H9 (cell line): ENCODE results near the gene HTR3D. TPM values are rescaled to one million over a fixed set of nuclear protein-coding genes. Genes with fewer than 3 reads are reported as not detected.

ENCODE experiments used
- DNase-seq: peaks from one replicate; pipeline ENCODE4 v3.0.0-alpha.2; 2017
- H2AFZ ChIP-seq: one replicate; pipeline ENCODE4 v1.6.1; 2013; ENCODE audit warnings: mild to moderate bottlenecking, low read length, control low read depth, moderate library complexity
- H2AK5ac ChIP-seq: 2 replicates; pipeline ENCODE4 v1.6.1; 2013; ENCODE audit warnings: low read length, control low read depth, mixed read lengths; ENCODE audit not compliant: insufficient read length
- H2BK120ac ChIP-seq: one replicate; pipeline ENCODE4 v1.6.1; 2013; ENCODE audit warnings: low read depth, mild to moderate bottlenecking, low read length, control low read depth, inconsistent platforms; ENCODE audit not compliant: poor library complexity, severe bottlenecking
- H2BK12ac ChIP-seq: 2 replicates; pipeline ENCODE4 v1.6.1; 2013; ENCODE audit warnings: low read length, control low read depth, mixed read lengths, low read depth; ENCODE audit not compliant: insufficient read length
- H2BK15ac ChIP-seq: 2 replicates; pipeline ENCODE4 v1.6.1; 2013; ENCODE audit warnings: low read depth, low read length, control low read depth
- H2BK20ac ChIP-seq: one replicate; pipeline ENCODE4 v1.6.1; 2013; ENCODE audit warnings: low read depth, mild to moderate bottlenecking, low read length, control low read depth, inconsistent platforms; ENCODE audit not compliant: poor library complexity, severe bottlenecking
- H2BK5ac ChIP-seq: 2 replicates; pipeline ENCODE4 v1.6.1; 2013; ENCODE audit warnings: low read length, control low read depth, mixed read lengths; ENCODE audit not compliant: insufficient read length
- H3K14ac ChIP-seq: 2 replicates; pipeline ENCODE4 v1.6.1; 2013; ENCODE audit warnings: low read length, control low read depth; ENCODE audit not compliant: insufficient read depth
- H3K18ac ChIP-seq: 2 replicates; pipeline ENCODE4 v1.6.1; 2013; ENCODE audit warnings: low read depth, mild to moderate bottlenecking, mixed read lengths, low read length, control low read depth; ENCODE audit not compliant: insufficient read length
- H3K23ac ChIP-seq: 2 replicates; pipeline ENCODE4 v1.6.1; 2013; ENCODE audit warnings: low read length, control low read depth, mixed read lengths, low read depth; ENCODE audit not compliant: insufficient read length
- H3K23me2 ChIP-seq: 2 replicates; pipeline ENCODE4 v1.6.1; 2013; ENCODE audit warnings: low read depth, mild to moderate bottlenecking, mixed read lengths, low read length, control low read depth; ENCODE audit not compliant: insufficient read length, poor library complexity, severe bottlenecking
- H3K27ac ChIP-seq: 2 replicates; pipeline ENCODE4 v1.5.1; 2013; ENCODE audit warnings: low read length, control low read depth, mixed read lengths, low read depth; ENCODE audit not compliant: insufficient read length
- H3K27me3 ChIP-seq: 2 replicates; pipeline ENCODE4 v1.6.1; 2013; ENCODE audit warnings: low read length, control low read depth, inconsistent platforms; ENCODE audit not compliant: insufficient read depth
- H3K4ac ChIP-seq: 2 replicates; pipeline ENCODE4 v1.6.1; 2013; ENCODE audit warnings: low read depth, mild to moderate bottlenecking, control low read depth, inconsistent platforms, low read length, moderate library complexity
- H3K4me1 ChIP-seq: 2 replicates; pipeline ENCODE4 v1.6.1; 2013; ENCODE audit warnings: low read length, control low read depth, inconsistent platforms; ENCODE audit not compliant: insufficient read depth
- H3K4me2 ChIP-seq: 2 replicates; pipeline ENCODE4 v1.6.1; 2013; ENCODE audit warnings: low read length, control low read depth, mixed read lengths; ENCODE audit not compliant: insufficient read length, insufficient read depth
- H3K56ac ChIP-seq: 2 replicates; pipeline ENCODE4 v1.6.1; 2013; ENCODE audit warnings: low read depth, mild to moderate bottlenecking, mixed read lengths, low read length, control low read depth; ENCODE audit not compliant: insufficient read length
- H3K79me1 ChIP-seq: 2 replicates; pipeline ENCODE4 v1.6.1; 2013; ENCODE audit warnings: low read depth, mild to moderate bottlenecking, moderate library complexity, low read length, control low read depth, inconsistent platforms; ENCODE audit not compliant: insufficient read depth, poor library complexity, severe bottlenecking
- H3K79me2 ChIP-seq: 2 replicates; pipeline ENCODE4 v1.6.1; 2013; ENCODE audit warnings: low read length, control low read depth, inconsistent platforms; ENCODE audit not compliant: insufficient read depth
- H3K9ac ChIP-seq: 2 replicates; pipeline ENCODE4 v1.6.1; 2013; ENCODE audit warnings: low read length, control low read depth, mixed read lengths; ENCODE audit not compliant: insufficient read length; ENCODE audit errors: extremely low read depth
- H3K9me3 ChIP-seq: one replicate; pipeline ENCODE4 v1.6.1; 2013; ENCODE audit warnings: low read depth, low read length, inconsistent platforms; ENCODE audit not compliant: control insufficient read depth
- H3T11ph ChIP-seq: one replicate; pipeline ENCODE4 v1.6.1; 2013; ENCODE audit warnings: mild to moderate bottlenecking, low read length, control low read depth, inconsistent platforms
- H4K20me1 ChIP-seq: one replicate; pipeline ENCODE4 v1.6.1; 2013; ENCODE audit not compliant: control insufficient read depth, insufficient read length, insufficient read depth
- H4K5ac ChIP-seq: 2 replicates; pipeline ENCODE4 v1.6.1; 2013; ENCODE audit warnings: low read depth, mild to moderate bottlenecking, mixed read lengths, low read length, control low read depth; ENCODE audit not compliant: insufficient read length
- H4K8ac ChIP-seq: replicated peaks from 2 replicates; pipeline ENCODE4 v1.6.1; 2013; ENCODE audit warnings: low read length, control low read depth, mixed read lengths, low read depth; ENCODE audit not compliant: insufficient read length
- H4K91ac ChIP-seq: 2 replicates; pipeline ENCODE4 v1.6.1; 2013; ENCODE audit warnings: low read depth, mild to moderate bottlenecking, moderate library complexity, mixed read lengths, low read length, control low read depth; ENCODE audit not compliant: insufficient read length
- H3K27ac Mint-ChIP-seq, 3 experiments: 2 replicates in 2 of 3; 3 replicates in 1 of 3; pipeline ENCODE4 v1.8.0; 2020 to 2021; ENCODE audit warnings: mixed read lengths in 3 of 3, mild to moderate bottlenecking in 1 of 3, moderate library complexity in 1 of 3
- H3K27me3 Mint-ChIP-seq: 2 replicates; pipeline ENCODE4 v1.8.0; 2021; ENCODE audit warnings: low read depth, mild to moderate bottlenecking, moderate library complexity, mixed read lengths
- H3K36me3 Mint-ChIP-seq, 3 experiments: 2 replicates in 2 of 3; 3 replicates in 1 of 3; pipeline ENCODE4 v1.8.0; 2020 to 2021; ENCODE audit warnings: low read depth in 3 of 3, mixed read lengths in 3 of 3; ENCODE audit not compliant: insufficient read depth in 1 of 3
- H3K4me1 Mint-ChIP-seq, 2 experiments: 2 replicates each; pipeline ENCODE4 v1.8.0; 2020; ENCODE audit warnings: mixed read lengths in 2 of 2
- H3K4me3 Mint-ChIP-seq, 2 experiments: 2 replicates in 1 of 2; 3 replicates in 1 of 2; pipeline ENCODE4 v1.8.0; 2020 to 2021; ENCODE audit warnings: mild to moderate bottlenecking in 2 of 2, mixed read lengths in 2 of 2, moderate library complexity in 1 of 2
- H3K9me3 Mint-ChIP-seq, 2 experiments: 2 replicates in 1 of 2; 3 replicates in 1 of 2; pipeline ENCODE4 v1.8.0; 2020; ENCODE audit warnings: mild to moderate bottlenecking in 2 of 2, mixed read lengths in 2 of 2, moderate library complexity in 1 of 2
- CTCF ChIP-seq: fragments of 200-600 bp; sonication (generic); conservative IDR thresholded peaks from 3 replicates; pipeline ENCODE4 v1.8.0; 2021; ENCODE audit warnings: antibody characterized with exemption, mild to moderate bottlenecking
- WGBS: extraction: QIAGEN DNeasy Blood & Tissue Kit; methylation state at CpG from one replicate; pipeline ENCODE4 v1.1.7; 2013; ENCODE audit warnings: missing lambda C conversion rate, low lambda C conversion rate, mixed read lengths; ENCODE audit not compliant: insufficient read length; ENCODE audit errors: extremely low coverage; 5-methylcytosine and 5-hydroxymethylcytosine counted together
- total RNA-seq: library from RNA; stranded (reverse); gene quantifications from 2 replicates; pipeline ENCODE4 v1.2.1, GENCODE V29; 2021

The HTR3D gene
- total RNA-seq, 1 experiment from 2014 or later = not detected

- Histone ChIP-seq H2AK5ac (no peak overlapping the region), H4K8ac (no peak overlapping the region), H2BK5ac (no peak overlapping the region), H3K27me3 (no peaks in the 10 kb centered on the region), H3T11ph (no peak overlapping the region), H2BK15ac (no peak overlapping the region), H3K79me1 (no peaks in the 10 kb centered on the region), H3K56ac (no peak overlapping the region), H2BK12ac (no peak overlapping the region), H3K9me3 (no peaks in the 10 kb centered on the region), H4K20me1 (no peaks in the 10 kb centered on the region), H2BK120ac (no peak overlapping the region), H4K5ac (no peak overlapping the region), H2BK20ac (no peak overlapping the region), H3K14ac (no peak overlapping the region), H3K23me2 (no peaks in the 10 kb centered on the region), H3K4me1 (no peaks in the 10 kb centered on the region), H3K4me2 (no peak overlapping the region), H3K4ac (no peak overlapping the region), H2AFZ (no peak overlapping the region), H3K23ac (no peak overlapping the region), H3K27ac (no peak overlapping the region), H3K79me2 (no peaks in the 10 kb centered on the region), H3K9ac (no peak overlapping the region), H3K18ac (no peak overlapping the region), H4K91ac (no peak overlapping the region)
- DNase-seq = no peak
- H3K4me1 Mint-ChIP-seq = peaks cover 10% of the 10 kb centered on the region in 2 experiments
- no peaks in the 10 kb centered on the region for H3K27me3 Mint-ChIP-seq
- no peaks in the 10 kb centered on the region for H3K9me3 Mint-ChIP-seq
- no peak overlapping the region for H3K4me3 Mint-ChIP-seq
- H3K27ac Mint-ChIP-seq = peak overlapping the region in 2 of 3 experiments; percentile 24 to 43; a peak in 2 of 7 replicates
- no peak for TF ChIP-seq CTCF
- peaks cover 0 to 16% (median 0%) of the 10 kb centered on the region in 3 experiments; a peak in 4 of 7 replicates for H3K36me3 Mint-ChIP-seq
- WGBS = no CpG with 5 or more reads among the region's 5 CpGs
These were observed 28.2 kb upstream of the HTR3D start for GRCh38 chr3:184003187-184003967.
